SU-DHL-6 (cell line): ENCODE data around the gene BTN2A1.

Source experiments
- EZH2phosphoT487 ChIP-seq: fragments of 200-600 bp; sonication (generic), shearing (Covaris generic); conservative IDR thresholded peaks from 2 replicates; pipeline ENCODE4 v1.6.1; 2018; ENCODE audit warnings: mild to moderate bottlenecking, antibody characterized with exemption, low read length, moderate library complexity, mixed read lengths
- TF ChIP-seq, protein P1 (sequence below): fragments of 200-600 bp; sonication (generic); IDR thresholded peaks from one replicate; pipeline ENCODE4 v1.5.1; 2017; ENCODE audit warnings: antibody characterized with exemption, mild to moderate bottlenecking, low read length, moderate library complexity; ENCODE audit not compliant: insufficient read depth, poor library complexity, severe bottlenecking

DNA sequence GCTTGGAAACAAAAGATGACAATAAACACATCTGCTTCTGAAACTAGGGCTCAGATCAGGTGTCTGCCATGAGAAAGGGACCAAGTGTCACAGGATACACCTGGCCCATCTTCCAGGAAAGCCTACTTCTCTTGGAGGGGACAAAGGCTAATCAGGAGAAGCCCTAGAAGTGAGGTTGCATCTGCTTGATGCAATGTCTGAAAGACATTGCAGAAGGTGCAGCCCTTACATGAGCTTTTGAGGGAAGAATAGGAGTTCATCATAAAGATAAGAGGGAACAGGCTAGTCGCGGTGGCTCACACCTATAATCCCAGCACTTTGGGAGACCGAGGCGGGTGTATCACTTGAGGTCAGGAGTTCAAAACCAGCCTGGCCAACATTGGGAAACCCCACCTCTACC lies 39.9 kb downstream of the BTN2A1 start:
- TF ChIP-seq, protein P1, sequence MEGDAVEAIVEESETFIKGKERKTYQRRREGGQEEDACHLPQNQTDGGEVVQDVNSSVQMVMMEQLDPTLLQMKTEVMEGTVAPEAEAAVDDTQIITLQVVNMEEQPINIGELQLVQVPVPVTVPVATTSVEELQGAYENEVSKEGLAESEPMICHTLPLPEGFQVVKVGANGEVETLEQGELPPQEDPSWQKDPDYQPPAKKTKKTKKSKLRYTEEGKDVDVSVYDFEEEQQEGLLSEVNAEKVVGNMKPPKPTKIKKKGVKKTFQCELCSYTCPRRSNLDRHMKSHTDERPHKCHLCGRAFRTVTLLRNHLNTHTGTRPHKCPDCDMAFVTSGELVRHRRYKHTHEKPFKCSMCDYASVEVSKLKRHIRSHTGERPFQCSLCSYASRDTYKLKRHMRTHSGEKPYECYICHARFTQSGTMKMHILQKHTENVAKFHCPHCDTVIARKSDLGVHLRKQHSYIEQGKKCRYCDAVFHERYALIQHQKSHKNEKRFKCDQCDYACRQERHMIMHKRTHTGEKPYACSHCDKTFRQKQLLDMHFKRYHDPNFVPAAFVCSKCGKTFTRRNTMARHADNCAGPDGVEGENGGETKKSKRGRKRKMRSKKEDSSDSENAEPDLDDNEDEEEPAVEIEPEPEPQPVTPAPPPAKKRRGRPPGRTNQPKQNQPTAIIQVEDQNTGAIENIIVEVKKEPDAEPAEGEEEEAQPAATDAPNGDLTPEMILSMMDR: no peak
- no peak for TF ChIP-seq EZH2phosphoT487
